Heart left ventricle (tissue), 16 donors: Measurements from ENCODE around the gene SCRN1. TPM values are rescaled to one million over a fixed set of nuclear protein-coding genes. Genes with fewer than 3 reads are reported as not detected.
A peak's percentile ranks its signal among the peaks of the same experiment; 100 is the strongest.

Source experiments
- ATAC-seq, 4 donors: fragments of 200-7000 bp; cut with Tn5 transposase; one replicate each; pipeline ENCODE4 v1.9.1; 2020 to 2022; ENCODE audit warnings: moderate library complexity in 4 of 4, mild to moderate bottlenecking in 3 of 4, moderate number of reproducible peaks in 1 of 4
- DNase-seq, 5 donors: peaks; one replicate each; pipeline ENCODE4 v3.0.0-alpha.2; 2020
- H3K27ac ChIP-seq, 12 donors: fragments of 200-600 bp; sonication (generic) in 4 of 12; one replicate each; pipeline versions ENCODE4 v1.5.0 to v1.8.0; 2016 to 2022; ENCODE audit warnings: mild to moderate bottlenecking in 2 of 12
- H3K27me3 ChIP-seq, 9 donors: fragments of 200-600 bp; sonication (generic) in 2 of 9; one replicate each; pipeline versions ENCODE4 v1.5.1 to v1.8.0; 2016 to 2022; ENCODE audit warnings: mild to moderate bottlenecking in 3 of 9
- H3K36me3 ChIP-seq, 9 donors: fragments of 200-600 bp; sonication (generic) in 2 of 9; one replicate each; pipeline versions ENCODE4 v1.5.0 to v1.8.0; 2018 to 2022; ENCODE audit warnings: mild to moderate bottlenecking in 2 of 9
- H3K4me1 ChIP-seq, 12 donors: fragments of 200-600 bp; sonication (generic) in 4 of 12; one replicate each; pipeline versions ENCODE4 v1.5.0 to v1.8.0; 2016 to 2022; ENCODE audit warnings: mild to moderate bottlenecking in 3 of 12
- H3K4me3 ChIP-seq, 12 donors: fragments of 200-600 bp; sonication (generic) in 4 of 12; one replicate each; pipeline versions ENCODE4 v1.5.0 to v1.8.0; 2017 to 2022; ENCODE audit warnings: mild to moderate bottlenecking in 9 of 12, moderate library complexity in 4 of 12
- H3K9me3 ChIP-seq, 12 donors: fragments of 200-600 bp; sonication (generic) in 4 of 12; one replicate each; pipeline versions ENCODE4 v1.5.0 to v1.8.0; 2016 to 2022; ENCODE audit warnings: mild to moderate bottlenecking in 1 of 12
- CTCF ChIP-seq, 12 donors: fragments of 200-600 bp; sonication (generic) in 4 of 12; IDR thresholded peaks; one replicate each; pipeline versions ENCODE4 v1.5.0 to v1.8.0; 2018 to 2022; ENCODE audit warnings: antibody characterized with exemption in 12 of 12, mild to moderate bottlenecking in 5 of 12
- POLR2A ChIP-seq, 2 donors: fragments of 450-650 bp; IDR thresholded peaks; one replicate each; pipeline ENCODE4 v1.6.1; 2017; ENCODE audit warnings: antibody characterized with exemption in 2 of 2, mild to moderate bottlenecking in 2 of 2, moderate library complexity in 2 of 2
- WGBS, 4 donors: extraction: QIAGEN DNeasy Blood & Tissue Kit in 2 of 4; methylation state at CpG; one replicate each; pipeline versions ENCODE4 v1.1.5 to v1.1.7; 2013 to 2018; 5-methylcytosine and 5-hydroxymethylcytosine counted together
- intact Hi-C, 10 donors: fragments of 100-400 bp; cut with DNase I; formaldehyde crosslinking; loops; one replicate each; pipeline versions ENCODE4 v1.11.1 to v1.14.2; 2022
- polyA plus RNA-seq, 2 donors: library from polyadenylated mRNA; stranded (reverse); fragments of 200-250 nt; gene quantifications; one replicate each; pipeline ENCODE4 v1.2.3, GENCODE V29; 2013
- total RNA-seq, 9 donors: library from RNA; depleted of rRNA in 2 of 9; stranded (reverse); fragments of >200 nt in 2 of 9; fragmentation: NEBNext Ultra II Directional in 3 of 9; extraction: Animal tissue kit (Norgen Biotek cat#: 25700) in 3 of 9; gene quantifications; one replicate each; pipeline versions ENCODE4 v1.1.0 to v1.2.4, GENCODE V29; 2016 to 2023
- donor health status: ischemic (EF 13 %, LVEDD 7.1; RV severe dilation, severe dysfunction).
- donor health status: healthy with polysubstance abuse.
- donor health status: DM: no; HTN: yes; CAD: no.
- donor health status: DM: no; HTN: no; CAD: no.
- donor health status: ischemic (EF 25% LVEDD 6.9; RV normal size, moderate dysfunction).
- donor health status: ischemic (EF 25% LVEDD 5.7; RV mildly dilated, moderate dysfunction).
- donor health status: healthy.
- donor health status: DM: yes; HTN: yes; CAD: no.
- donor health status: ischemic (EF 35%, LVEDD 5.7; RV mildly dilated, moderate dysfunction).
- donor health status: nonischemic (EF 11% LVEDD 7.7; RV severe dilation, severe dysfunction).
- donor health status: DM: yes; HTN: yes; CAD: no.
- donor health status: PGD.
- donor health status: ischemic (EF 29% LVEDD 5.4; RV normal size, mild dysfunction).
- donor health status: nonischemic (EF 23%, LVEDD 6.1; RV moderate dilation, normal function).

Gene SCRN1
- total and polyA plus RNA-seq, 11 donors: 2.7 to 40.2 (median 20.1) TPM

- Histone ChIP-seq H3K9me3 (no peaks in the 10 kb centered on the region), H3K27ac (peak overlapping the region; percentile 39 to 97 (median 90)), H3K36me3 (no peaks in the 10 kb centered on the region), H3K27me3 (no peaks in the 10 kb centered on the region), H3K4me3 (peak overlapping the region; percentile 62 to 98 (median 88)), H3K4me1 (peaks cover 0 to 56% (median 33%) of the 10 kb centered on the region in 12 donors)
- TF ChIP-seq POLR2A (IDR thresholded peaks at IDR 0.05) (no peak), CTCF (IDR thresholded peaks at IDR 0.05) (peak in 1 of 12 donors; percentile 16)
- intact Hi-C loops: loop anchor here in 3 of 10 donors (5.0 to 10.0 kb wide), 3 partner anchors 33 to 256 kb away; partner anchors contain the start of genes SCRN1 (in 1 of the 3) and ZNRF2 (in 1 of the 3)
- ATAC-seq (peak in 3 of 4 donors; percentile 1 to 49 (median 48)), DNase-seq (peak in 4 of 5 donors; percentile 53 to 82 (median 66))
- 0 to 1% (median 1%) methylated on average over 12 to 42 of the region's 42 CpGs for WGBS, 4 donors
These were observed 39.4 kb upstream of the SCRN1 start for GRCh38 chr7:30028749-30029635.

- H3K4me1 ChIP-seq: peaks cover 0 to 56% (median 33%) of the 10 kb centered on the region in 12 donors
- no peaks in the 10 kb centered on the region for H3K27me3 ChIP-seq
- H3K27ac ChIP-seq: peak within 1 kb of the TSS; percentile 39 to 97 (median 90)
- TF ChIP-seq CTCF (IDR thresholded peaks at IDR 0.05) (peak in 1 of 12 donors; percentile 11), POLR2A (IDR thresholded peaks at IDR 0.05) (peak in 1 of 2 donors; percentile 64)
- H3K4me3 ChIP-seq: peak within 1 kb of the TSS; percentile 62 to 98 (median 88)
- peak; percentile 63 to 86 (median 80) for ATAC-seq
- 0% methylated on average over 26 to 70 of the region's 70 CpGs for WGBS, 4 donors
- no peaks in the 10 kb centered on the region for H3K9me3 ChIP-seq
- intact Hi-C loops: loop anchor here in 3 of 10 donors (5.0 to 10.0 kb wide), 3 partner anchors 34 to 257 kb away; partner anchors contain the start of genes SCRN1 (in 1 of the 3) and ZNRF2 (in 1 of the 3)
- DNase-seq: peak; percentile 89 to 96 (median 92)
- no peaks in the 10 kb centered on the region for H3K36me3 ChIP-seq
These were observed 38.7 kb upstream of the SCRN1 start, which contains the start of gene PLEKHA8 for GRCh38 chr7:30028216-30028748. TSS of gene PLEKHA8 (plus strand) at chr7:30028412. CDS start at chr7:30028763, 351 bp downstream.

- Histone ChIP-seq H3K9me3 (no peaks in the 10 kb centered on the region), H3K4me1 (peaks cover 0 to 55% (median 32%) of the 10 kb centered on the region in 12 donors), H3K36me3 (no peaks in the 10 kb centered on the region), H3K4me3 (peak overlapping the region; percentile 62 to 98 (median 88)), H3K27me3 (no peaks in the 10 kb centered on the region), H3K27ac (peak overlapping the region in 11 of 12 donors; percentile 40 to 97 (median 90))
- intact Hi-C loops: loop anchor here in 3 of 10 donors (2.0 to 10.0 kb wide), 4 partner anchors 35 to 257 kb away; partner anchors contain the start of genes MTURN (in 1 of the 3), SCRN1 (in 1 of the 3) and ZNRF2 (in 1 of the 3)
- no peak for DNase-seq
- ATAC-seq: peak in 2 of 4 donors; percentile 0
- TF ChIP-seq CTCF (IDR thresholded peaks at IDR 0.05): no peak
- no peak for TF ChIP-seq POLR2A (IDR thresholded peaks at IDR 0.05)
- WGBS, 4 donors: 4 to 6% (median 5%) methylated on average over 9 of the region's 9 CpGs
These were observed 38.2 kb upstream of the SCRN1 start for GRCh38 chr7:30027740-30028215.
